ENCODE measurements around the gene TOX2.

TOX2 gene

GRCh38 chr20:44019638-44020335 lies 105.1 kb downstream of the TOX2 start:
- no peak for DNase-seq (ENCODE audit: low read depth, low spot score)

GRCh38 chr20:44020406-44021148 lies 105.9 kb downstream of the TOX2 start:
- no peak for DNase-seq (ENCODE audit: low read depth, low spot score)

- no peak for DNase-seq (ENCODE audit: low read depth, low spot score)
Observed at GRCh38 chr20:44021186-44021585, 106.5 kb downstream of the TOX2 start.

DNA sequence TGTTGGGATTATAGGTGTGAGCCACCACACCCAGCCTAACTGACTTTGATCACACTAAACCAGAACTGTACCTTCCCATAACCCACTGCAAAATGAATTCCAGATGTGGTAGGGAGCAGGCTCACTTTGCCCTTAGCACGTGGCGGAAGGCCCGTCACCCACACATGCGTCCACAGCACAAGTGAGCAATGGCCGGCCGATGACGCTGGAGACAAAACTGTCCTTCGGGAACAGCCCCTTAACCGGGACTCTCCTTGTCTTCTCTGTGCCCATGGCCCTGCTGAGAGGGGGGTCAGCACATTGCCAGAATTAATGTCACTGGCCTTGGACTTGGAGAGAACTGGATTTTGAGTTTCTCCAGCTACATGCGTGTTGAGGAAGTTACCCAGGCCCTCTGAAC lies 107.2 kb downstream of the TOX2 start:
- no peak for DNase-seq (ENCODE audit: low read depth, low spot score)

GRCh38 chr20:44022464-44022863 lies 107.8 kb downstream of the TOX2 start:
- no peak for DNase-seq (ENCODE audit: low read depth, low spot score)

- no peak for DNase-seq (ENCODE audit: low read depth, low spot score)
Observed at GRCh38 chr20:44023515-44024371, 109.1 kb downstream of the TOX2 start.

DNA sequence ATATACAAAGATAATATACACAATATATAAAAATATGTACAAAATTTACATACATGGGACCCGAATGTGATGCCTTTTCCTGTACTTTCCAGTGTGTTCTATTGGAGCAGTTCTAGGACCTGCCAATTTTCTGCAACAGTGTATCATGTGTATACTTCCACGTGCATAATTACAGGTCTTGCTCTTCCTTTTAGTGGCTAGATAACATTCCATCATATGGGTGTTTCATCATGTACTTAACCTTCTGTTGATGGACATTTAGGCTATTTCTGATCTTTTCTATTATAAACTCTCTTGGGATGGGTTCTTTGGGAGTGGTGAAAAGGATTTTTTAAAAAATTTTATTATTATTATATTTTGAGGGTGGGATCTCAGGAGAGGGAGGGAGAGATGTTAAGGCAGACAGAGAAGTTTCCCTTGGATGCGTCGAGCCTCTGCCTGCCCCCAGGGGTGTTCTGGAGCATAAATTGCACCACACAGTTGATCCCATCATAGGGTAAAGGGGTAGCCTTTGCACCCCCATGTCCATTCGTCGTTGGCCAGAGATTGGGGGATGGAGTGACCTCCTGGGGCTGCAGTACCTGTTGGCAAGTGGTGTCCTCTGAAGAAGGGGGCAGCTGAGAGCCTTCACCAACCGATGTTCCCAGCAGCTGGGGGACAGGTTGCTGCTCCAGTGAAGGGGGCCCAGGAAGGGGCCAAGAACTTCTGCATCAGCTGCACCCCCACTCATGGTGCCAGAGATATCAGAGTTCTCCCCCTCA lies 110.3 kb downstream of the TOX2 start:
- no peak for DNase-seq (ENCODE audit: low read depth, low spot score)

- DNase-seq (ENCODE audit: low read depth, low spot score), result no peak
Observed at GRCh38 chr20:44025756-44026155, 111.1 kb downstream of the TOX2 start.

DNA sequence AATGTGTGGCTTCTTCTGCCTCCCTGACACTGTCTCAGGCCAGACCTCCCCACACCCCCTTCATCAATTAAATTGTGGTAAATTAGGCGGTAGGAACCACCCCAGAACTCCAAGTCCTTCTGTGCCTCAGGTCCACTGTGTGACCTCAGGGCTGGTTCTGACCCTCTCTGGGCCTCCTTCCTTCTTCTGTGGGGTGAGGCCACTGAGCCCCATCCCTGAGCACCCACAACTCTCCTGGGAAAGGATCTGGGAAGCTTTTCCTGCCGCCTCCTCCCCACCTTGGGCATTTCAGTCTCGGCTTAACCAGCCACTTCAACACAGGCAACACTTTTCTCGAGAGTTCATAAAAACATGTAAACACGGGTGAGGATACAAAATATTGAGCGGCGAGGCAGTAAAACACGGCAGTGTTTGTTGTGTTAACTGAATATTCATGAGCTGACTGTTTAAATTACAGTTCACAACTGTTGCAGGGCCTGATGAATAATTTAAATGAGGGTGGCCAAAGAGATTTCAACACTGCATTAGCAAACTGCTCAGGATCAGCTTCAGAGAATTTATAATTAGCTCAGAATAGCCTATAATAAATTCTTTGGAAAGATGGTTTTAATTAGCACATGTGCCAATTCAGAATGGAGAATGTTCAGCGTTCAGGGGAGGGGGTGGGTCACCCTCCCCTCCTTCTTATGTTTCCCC lies 112.1 kb downstream of the TOX2 start:
- no peak for DNase-seq (ENCODE audit: low read depth, low spot score)

DNA sequence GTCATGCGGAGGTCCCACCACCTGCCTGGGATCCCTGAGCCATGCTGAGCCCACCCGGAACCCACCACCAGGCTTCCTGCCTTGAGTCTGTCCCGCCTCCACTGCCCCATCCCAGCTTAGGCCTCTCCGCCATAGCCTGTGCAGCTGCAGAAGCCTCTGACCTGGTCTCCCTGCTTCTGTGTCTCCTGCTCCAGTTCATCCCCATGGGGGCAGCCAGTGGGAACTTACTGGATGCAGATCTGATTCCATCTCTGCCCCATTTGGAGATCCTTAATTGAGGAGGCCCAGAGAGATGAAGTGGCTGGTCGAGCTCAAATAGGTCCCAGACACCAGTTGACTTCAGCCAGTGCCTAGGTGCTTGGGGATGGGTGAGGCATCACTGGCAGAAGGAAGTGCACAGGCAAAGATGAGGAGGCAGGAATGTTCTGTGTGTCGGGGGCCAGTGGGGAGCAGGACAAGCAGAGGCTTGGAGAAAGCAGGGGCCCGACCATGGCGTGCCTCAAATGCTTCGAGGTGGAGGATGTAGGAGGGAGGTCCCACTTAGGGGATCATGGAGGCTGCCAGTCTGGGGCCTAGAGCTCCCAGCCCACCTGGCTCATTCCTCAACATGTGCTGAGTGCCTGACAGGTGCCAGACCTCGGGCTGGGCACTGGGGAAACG lies 112.8 kb downstream of the TOX2 start:
- DNase-seq (ENCODE audit: low read depth, low spot score), result no peak

GRCh38 chr20:44028003-44028730 lies 113.5 kb downstream of the TOX2 start:
- no peak for DNase-seq (ENCODE audit: low read depth, low spot score)

GRCh38 chr20:44028868-44029847 lies 114.5 kb downstream of the TOX2 start:
- no peak for DNase-seq (ENCODE audit: low read depth, low spot score)

DNA sequence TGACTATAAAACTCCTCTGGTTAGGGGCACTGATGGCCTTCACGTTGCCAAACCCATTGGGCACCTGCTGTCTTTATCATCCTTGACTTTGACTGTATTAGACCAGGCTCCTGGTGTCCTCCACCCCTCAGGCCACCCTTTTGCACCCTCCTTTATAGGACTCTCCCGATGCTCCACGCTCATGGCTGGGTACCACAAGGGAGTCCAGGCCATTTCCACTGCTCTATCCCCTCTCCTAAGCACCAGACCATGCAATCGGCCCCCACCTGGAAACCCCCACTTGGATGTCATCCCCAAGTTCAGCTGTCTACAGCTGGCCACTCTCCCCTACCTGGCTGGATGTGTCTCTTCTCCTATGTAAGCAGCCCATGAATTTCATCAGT lies 115.2 kb downstream of the TOX2 start:
- DNase-seq (ENCODE audit: low read depth, low spot score), result no peak

DNA sequence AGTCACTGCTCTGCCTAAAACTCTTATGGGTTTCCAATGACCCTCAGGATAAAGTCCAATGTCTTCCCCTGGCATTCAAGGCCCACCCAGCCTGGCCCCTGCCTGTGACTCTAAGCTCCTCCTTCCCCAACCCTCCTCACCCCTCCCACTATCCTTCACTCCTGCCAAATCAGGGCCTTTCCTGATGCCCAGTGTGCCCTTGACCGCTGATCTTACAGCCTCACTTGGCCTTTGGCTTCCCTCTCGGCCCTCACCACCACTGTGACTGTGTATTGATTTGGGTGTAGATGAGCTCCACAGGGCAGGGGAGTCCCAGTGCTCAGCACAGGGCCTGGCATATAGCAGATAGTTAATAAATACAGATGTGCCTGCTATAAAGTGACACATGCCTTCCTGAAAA lies 115.7 kb downstream of the TOX2 start:
- no peak for DNase-seq (ENCODE audit: low read depth, low spot score)

DNA sequence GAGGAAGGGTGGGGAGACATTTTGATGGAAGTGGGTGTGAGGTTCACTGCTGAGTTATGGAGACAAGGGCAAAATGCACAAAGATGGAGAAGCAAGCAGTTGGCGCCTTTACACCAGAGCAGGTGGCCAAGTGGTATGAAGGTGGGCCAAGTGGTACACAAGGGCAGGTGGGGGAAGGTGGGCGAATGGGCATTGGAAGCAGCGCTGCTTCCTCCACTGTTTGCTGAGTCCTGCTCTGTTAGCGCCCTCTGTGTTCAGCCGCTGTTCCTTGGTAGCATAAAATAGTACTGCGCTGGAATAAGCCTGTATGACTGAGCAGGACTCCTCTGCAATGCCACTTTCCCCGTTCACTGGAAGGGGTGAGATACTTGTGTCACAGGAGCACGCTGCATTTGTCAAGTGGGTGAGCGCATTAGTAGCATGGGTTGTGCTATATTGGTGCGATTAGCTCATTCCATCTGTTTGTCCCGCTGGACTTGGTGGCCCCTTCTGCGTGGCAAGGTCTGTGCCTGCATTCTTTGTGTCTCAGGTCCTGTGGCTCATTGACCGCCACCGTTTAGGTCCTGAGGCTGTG lies 116.4 kb downstream of the TOX2 start:
- DNase-seq (ENCODE audit: low read depth, low spot score), result no peak

- DNase-seq (ENCODE audit: low read depth, low spot score), result no peak
Observed at GRCh38 chr20:44031781-44032582, 117.3 kb downstream of the TOX2 start.

DNA sequence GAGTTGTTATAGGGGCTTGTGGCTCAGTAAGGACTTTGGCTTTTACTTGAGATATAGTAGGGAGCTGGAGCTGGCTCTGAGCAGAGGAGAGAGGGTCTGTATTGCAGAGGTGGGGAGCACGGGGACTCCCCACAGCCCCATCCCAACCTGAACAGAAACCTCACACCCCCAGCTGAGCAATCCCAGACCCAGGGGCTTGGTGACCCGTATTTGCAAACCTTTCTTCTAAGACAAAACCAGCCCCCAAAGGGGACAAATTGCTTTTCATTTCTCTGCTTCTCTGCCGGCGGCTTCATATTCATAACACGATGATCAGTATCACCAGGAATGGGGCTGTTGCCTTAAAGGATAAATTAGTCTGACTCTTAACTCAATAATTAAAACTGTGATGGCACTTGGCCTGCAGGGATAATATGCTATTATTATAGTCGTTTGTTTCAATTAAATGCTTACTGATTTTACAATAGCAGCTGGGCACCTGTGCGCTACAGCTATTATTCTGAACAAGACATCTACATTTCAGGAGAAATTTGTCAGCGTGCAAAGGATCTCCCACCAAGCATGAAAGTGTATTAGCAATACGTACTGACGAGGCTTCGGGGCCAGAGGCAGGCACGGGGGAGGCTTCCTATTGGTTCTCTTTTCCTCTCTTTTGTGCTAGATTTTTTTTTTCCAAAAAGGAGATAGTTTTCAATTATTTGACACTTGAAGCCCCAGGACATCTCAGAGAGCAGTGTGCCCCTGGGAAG lies 118.1 kb downstream of the TOX2 start:
- DNase-seq (ENCODE audit: low read depth, low spot score), result no peak

Measured in smooth muscle cell of the brain vasculature (primary cell).